Sigmoid colon (tissue), 7 donors: ENCODE measurements around the gene MKRN2OS. TPM values are rescaled to one million over a fixed set of nuclear protein-coding genes. Genes with fewer than 3 reads are reported as not detected.
A peak's percentile ranks its signal among the peaks of the same experiment; 100 is the strongest.

Source experiments
- DNase-seq: peaks from one replicate; pipeline ENCODE4 v3.0.0-alpha.2; 2019
- H3K27ac ChIP-seq, 4 donors: fragments of 200-600 bp; sonication (generic); one replicate each; pipeline ENCODE4 v1.5.1; 2016 to 2019; ENCODE audit warnings: mild to moderate bottlenecking in 1 of 4
- H3K27me3 ChIP-seq, 3 donors: fragments of 200-600 bp; sonication (generic); one replicate each; pipeline ENCODE4 v1.5.1; 2019; ENCODE audit warnings: mild to moderate bottlenecking in 1 of 3
- H3K36me3 ChIP-seq, 4 donors: fragments of 200-600 bp; sonication (generic); one replicate each; pipeline ENCODE4 v1.5.1; 2016 to 2019
- H3K4me1 ChIP-seq, 4 donors: fragments of 200-600 bp; sonication (generic); one replicate each; pipeline ENCODE4 v1.5.1; 2017 to 2019
- H3K4me3 ChIP-seq, 4 donors: fragments of 200-600 bp; sonication (generic); one replicate each; pipeline ENCODE4 v1.5.1; 2017 to 2019; ENCODE audit warnings: mild to moderate bottlenecking in 2 of 4, moderate library complexity in 1 of 4
- H3K9me3 ChIP-seq, 4 donors: fragments of 200-600 bp in 3 of 4; sonication (generic) in 3 of 4; one replicate each; pipeline versions ENCODE4 v1.5.1 to v1.6.1; 2013 to 2019
- EP300 ChIP-seq, 4 donors: sonication (generic); formaldehyde crosslinking; IDR thresholded peaks; one replicate each; pipeline ENCODE4 v1.6.1; 2017; ENCODE audit warnings: antibody characterized with exemption in 4 of 4
- POLR2A ChIP-seq, 2 donors: fragments of 450-650 bp; IDR thresholded peaks; one replicate each; pipeline ENCODE4 v1.6.1; 2016; ENCODE audit warnings: antibody characterized with exemption in 2 of 2, mild to moderate bottlenecking in 2 of 2, moderate library complexity in 2 of 2
- POLR2AphosphoS5 ChIP-seq, 4 donors: sonication (generic); formaldehyde crosslinking; IDR thresholded peaks; one replicate each; pipeline ENCODE4 v1.6.1; 2017; ENCODE audit warnings: antibody characterized with exemption in 4 of 4
- WGBS, 2 donors: extraction: QIAGEN DNeasy Blood & Tissue Kit; methylation state at CpG; one replicate each; pipeline ENCODE4 v1.1.7; 2013; 5-methylcytosine and 5-hydroxymethylcytosine counted together
- intact Hi-C: fragments of 100-400 bp; cut with DNase I; formaldehyde crosslinking; loops from one replicate; pipeline ENCODE4 v1.15.1; 2023
- polyA plus RNA-seq, 3 donors: library from polyadenylated mRNA; stranded (reverse); fragments of 200-250 nt; gene quantifications; one replicate each; pipeline ENCODE4 v1.2.3, GENCODE V29; 2013
- total RNA-seq, 4 donors: library from RNA; depleted of rRNA; stranded (reverse); fragments of >200 nt; gene quantifications; one replicate each; pipeline ENCODE4 v1.1.0, GENCODE V29; 2016
- TF ChIP-seq, protein P1 (sequence below), 4 experiments: fragments of 450-650 bp in 3 of 4; fragments of 200-600 bp in 1 of 4; IDR thresholded peaks; one replicate each; pipeline ENCODE4 v1.5.1; 2016 to 2019; ENCODE audit warnings: antibody characterized with exemption in 4 of 4, mild to moderate bottlenecking in 3 of 4, moderate library complexity in 2 of 4
- donor health status: healthy with polysubstance abuse.
- donor health status: Bipolar disorder and iron deficiency.
- donor health status: healthy.

The MKRN2OS gene
- total and polyA plus RNA-seq, 7 donors, result 4.0 to 14.6 (median 10.8) TPM; not detected in 4

- Histone ChIP-seq H3K27me3 (no peaks in the 10 kb centered on the region), H3K4me1 (peaks cover 0 to 3% (median 0%) of the 10 kb centered on the region in 4 donors), H3K4me3 (no peak overlapping the region), H3K36me3 (peaks cover 41 to 57% (median 50%) of the 10 kb centered on the region in 4 donors), H3K9me3 (no peaks in the 10 kb centered on the region), H3K27ac (no peak overlapping the region)
- WGBS, 2 donors, result 88 to 91% methylated on average over 6 of the region's 6 CpGs
- DNase-seq, result no peak
- no peak for TF ChIP-seq POLR2AphosphoS5 (IDR thresholded peaks at IDR 0.05)
- no peak for TF ChIP-seq POLR2A (IDR thresholded peaks at IDR 0.05)
- TF ChIP-seq, protein P1, sequence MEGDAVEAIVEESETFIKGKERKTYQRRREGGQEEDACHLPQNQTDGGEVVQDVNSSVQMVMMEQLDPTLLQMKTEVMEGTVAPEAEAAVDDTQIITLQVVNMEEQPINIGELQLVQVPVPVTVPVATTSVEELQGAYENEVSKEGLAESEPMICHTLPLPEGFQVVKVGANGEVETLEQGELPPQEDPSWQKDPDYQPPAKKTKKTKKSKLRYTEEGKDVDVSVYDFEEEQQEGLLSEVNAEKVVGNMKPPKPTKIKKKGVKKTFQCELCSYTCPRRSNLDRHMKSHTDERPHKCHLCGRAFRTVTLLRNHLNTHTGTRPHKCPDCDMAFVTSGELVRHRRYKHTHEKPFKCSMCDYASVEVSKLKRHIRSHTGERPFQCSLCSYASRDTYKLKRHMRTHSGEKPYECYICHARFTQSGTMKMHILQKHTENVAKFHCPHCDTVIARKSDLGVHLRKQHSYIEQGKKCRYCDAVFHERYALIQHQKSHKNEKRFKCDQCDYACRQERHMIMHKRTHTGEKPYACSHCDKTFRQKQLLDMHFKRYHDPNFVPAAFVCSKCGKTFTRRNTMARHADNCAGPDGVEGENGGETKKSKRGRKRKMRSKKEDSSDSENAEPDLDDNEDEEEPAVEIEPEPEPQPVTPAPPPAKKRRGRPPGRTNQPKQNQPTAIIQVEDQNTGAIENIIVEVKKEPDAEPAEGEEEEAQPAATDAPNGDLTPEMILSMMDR (IDR thresholded peaks at IDR 0.05), result no peak
- no peak for TF ChIP-seq EP300 (IDR thresholded peaks at IDR 0.05)
- intact Hi-C loops, result no loop called here
These were observed 24.5 kb upstream of the MKRN2OS start for GRCh38 chr3:12569836-12570235.

GRCh38 chr3:12568747-12569146, 23.4 kb upstream of the MKRN2OS start:
- Histone ChIP-seq H3K27ac (no peak overlapping the region), H3K36me3 (peaks cover 35 to 46% (median 40%) of the 10 kb centered on the region in 4 donors), H3K4me1 (peaks cover 0 to 6% (median 0%) of the 10 kb centered on the region in 4 donors), H3K9me3 (no peaks in the 10 kb centered on the region), H3K27me3 (no peaks in the 10 kb centered on the region), H3K4me3 (no peak overlapping the region)
- DNase-seq, result no peak
- intact Hi-C loops, result no loop called here
- TF ChIP-seq POLR2A (IDR thresholded peaks at IDR 0.05) (no peak), EP300 (IDR thresholded peaks at IDR 0.05) (no peak), POLR2AphosphoS5 (IDR thresholded peaks at IDR 0.05) (no peak)
- TF ChIP-seq, protein P1 (IDR thresholded peaks at IDR 0.05), result no peak
- 81 to 89% methylated on average over 3 of the region's 3 CpGs for WGBS, 2 donors

DNA sequence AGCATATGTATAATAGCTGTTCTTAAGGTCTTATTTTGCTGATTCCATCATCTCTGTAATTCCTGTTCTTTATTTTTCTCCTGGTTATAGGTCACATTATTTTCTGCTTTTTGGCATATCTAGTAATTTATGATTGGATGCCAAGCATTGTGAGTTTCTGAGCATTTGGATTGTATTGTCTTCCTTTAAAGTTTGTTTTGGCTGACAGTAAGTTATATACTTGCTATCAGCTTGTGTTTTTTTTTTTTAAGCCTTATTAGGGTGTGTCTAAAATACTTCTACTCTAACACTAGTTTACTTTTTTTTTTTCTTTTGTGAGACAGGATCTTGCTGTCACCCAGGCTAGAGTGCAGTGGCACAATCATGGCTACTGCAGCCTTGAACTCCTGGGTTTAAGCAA, 21.7 kb upstream of the MKRN2OS start:
- Histone ChIP-seq H3K27ac (no peak overlapping the region), H3K36me3 (peaks cover 19 to 28% (median 24%) of the 10 kb centered on the region in 4 donors), H3K9me3 (no peaks in the 10 kb centered on the region), H3K27me3 (no peaks in the 10 kb centered on the region), H3K4me3 (no peak overlapping the region), H3K4me1 (peaks cover 0 to 19% (median 11%) of the 10 kb centered on the region in 4 donors)
- TF ChIP-seq POLR2A (IDR thresholded peaks at IDR 0.05) (no peak), EP300 (IDR thresholded peaks at IDR 0.05) (no peak), POLR2AphosphoS5 (IDR thresholded peaks at IDR 0.05) (no peak)
- TF ChIP-seq, protein P1 (IDR thresholded peaks at IDR 0.05), result no peak
- intact Hi-C loops, result no loop called here
- DNase-seq, result no peak

DNA sequence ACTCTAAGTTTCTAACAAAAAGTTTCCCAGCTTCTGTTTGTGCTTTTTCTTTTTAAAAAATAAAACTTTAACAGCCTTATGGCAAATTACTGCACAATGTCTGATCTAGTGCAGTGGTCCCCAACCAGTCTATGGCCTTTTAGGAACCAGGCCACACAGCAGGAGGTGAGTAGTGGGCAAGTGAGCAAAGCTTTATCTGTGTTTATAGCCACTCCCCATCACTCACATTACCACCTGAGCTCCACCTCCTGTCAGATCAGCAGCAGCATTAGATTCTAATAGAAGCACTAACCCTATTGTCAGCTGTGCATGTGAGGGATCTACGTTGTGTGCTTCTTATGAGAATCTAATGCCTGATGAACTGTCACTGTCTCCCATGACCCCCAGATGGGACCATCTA, 17.2 kb upstream of the MKRN2OS start:
- no peaks in the 10 kb centered on the region for H3K36me3 ChIP-seq
- TF ChIP-seq EP300 (IDR thresholded peaks at IDR 0.05) (no peak), POLR2AphosphoS5 (IDR thresholded peaks at IDR 0.05) (no peak), POLR2A (IDR thresholded peaks at IDR 0.05) (no peak)
- TF ChIP-seq, protein P1 (IDR thresholded peaks at IDR 0.05), result no peak
- peaks cover 0 to 55% (median 38%) of the 10 kb centered on the region in 4 donors for H3K4me1 ChIP-seq
- no peaks in the 10 kb centered on the region for H3K9me3 ChIP-seq
- H3K27ac ChIP-seq, result peak overlapping the region in 2 of 4 donors; percentile 8 to 33
- no peaks in the 10 kb centered on the region for H3K27me3 ChIP-seq
- no peak overlapping the region for H3K4me3 ChIP-seq
- WGBS, 2 donors, result 82 to 90% methylated on average over 1 of the region's 1 CpG
- intact Hi-C loops, result no loop called here
- DNase-seq, result no peak

DNA sequence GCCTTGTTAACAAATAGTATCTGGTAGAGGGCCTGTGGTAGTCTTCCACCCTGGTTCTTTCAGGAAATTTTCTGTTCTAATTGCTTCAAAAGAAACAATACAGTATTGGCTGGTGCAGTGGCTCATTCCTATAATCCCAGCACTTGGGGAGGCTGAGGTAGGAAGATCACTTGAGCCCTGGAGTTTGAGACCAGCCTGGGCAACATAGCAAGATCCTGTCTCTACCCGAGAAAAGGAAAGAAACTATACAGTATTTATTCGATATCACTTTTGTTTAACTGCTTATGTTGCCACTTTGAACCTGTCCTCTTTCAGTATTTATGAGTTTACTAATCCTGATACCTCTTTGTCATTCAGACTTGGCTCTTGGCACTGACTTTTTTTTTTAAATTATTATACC, 16.1 kb upstream of the MKRN2OS start:
- Histone ChIP-seq H3K4me1 (peaks cover 0 to 57% (median 38%) of the 10 kb centered on the region in 4 donors), H3K27me3 (no peaks in the 10 kb centered on the region), H3K36me3 (no peaks in the 10 kb centered on the region), H3K4me3 (no peak overlapping the region), H3K27ac (no peak overlapping the region), H3K9me3 (no peaks in the 10 kb centered on the region)
- no peak for DNase-seq
- intact Hi-C loops, result no loop called here
- no peak for TF ChIP-seq POLR2A (IDR thresholded peaks at IDR 0.05)
- TF ChIP-seq POLR2AphosphoS5 (IDR thresholded peaks at IDR 0.05), result no peak
- TF ChIP-seq, protein P1 (IDR thresholded peaks at IDR 0.05), result no peak
- TF ChIP-seq EP300 (IDR thresholded peaks at IDR 0.05), result no peak
- 38 to 83% methylated on average over 2 of the region's 2 CpGs for WGBS, 2 donors
